ENCODE measurements around the gene NFIB.

DNA sequence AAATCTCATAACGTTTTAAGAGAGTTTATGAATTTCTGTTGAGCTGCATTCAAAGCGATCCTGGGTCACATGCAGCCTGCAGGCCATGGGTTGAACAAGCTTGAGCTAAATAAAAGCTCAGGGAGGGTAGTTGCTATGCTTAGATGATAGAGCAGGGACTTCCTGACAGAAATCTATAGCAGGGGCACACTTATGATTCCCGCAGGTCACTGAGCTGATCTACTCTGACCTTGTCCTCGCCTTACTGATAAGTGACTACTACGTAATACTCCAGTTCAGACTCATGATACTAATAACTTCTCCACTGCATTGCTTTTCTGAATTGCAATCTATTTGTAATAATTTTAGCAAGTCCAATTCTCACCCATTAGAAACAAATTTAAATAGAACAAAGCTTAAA, 90.9 kb downstream of the NFIB start:
- TF ChIP-seq, protein P1, sequence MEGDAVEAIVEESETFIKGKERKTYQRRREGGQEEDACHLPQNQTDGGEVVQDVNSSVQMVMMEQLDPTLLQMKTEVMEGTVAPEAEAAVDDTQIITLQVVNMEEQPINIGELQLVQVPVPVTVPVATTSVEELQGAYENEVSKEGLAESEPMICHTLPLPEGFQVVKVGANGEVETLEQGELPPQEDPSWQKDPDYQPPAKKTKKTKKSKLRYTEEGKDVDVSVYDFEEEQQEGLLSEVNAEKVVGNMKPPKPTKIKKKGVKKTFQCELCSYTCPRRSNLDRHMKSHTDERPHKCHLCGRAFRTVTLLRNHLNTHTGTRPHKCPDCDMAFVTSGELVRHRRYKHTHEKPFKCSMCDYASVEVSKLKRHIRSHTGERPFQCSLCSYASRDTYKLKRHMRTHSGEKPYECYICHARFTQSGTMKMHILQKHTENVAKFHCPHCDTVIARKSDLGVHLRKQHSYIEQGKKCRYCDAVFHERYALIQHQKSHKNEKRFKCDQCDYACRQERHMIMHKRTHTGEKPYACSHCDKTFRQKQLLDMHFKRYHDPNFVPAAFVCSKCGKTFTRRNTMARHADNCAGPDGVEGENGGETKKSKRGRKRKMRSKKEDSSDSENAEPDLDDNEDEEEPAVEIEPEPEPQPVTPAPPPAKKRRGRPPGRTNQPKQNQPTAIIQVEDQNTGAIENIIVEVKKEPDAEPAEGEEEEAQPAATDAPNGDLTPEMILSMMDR (conservative IDR thresholded peaks at IDR 0.05 in 1 of 2, IDR thresholded peaks at IDR 0.05 in 1 of 2; ENCODE audit: low read depth in 1 of 2, low read length in 2 of 2) = no peak
- TF ChIP-seq EZH2 (IDR thresholded peaks at IDR 0.05; ENCODE audit: low read length, missing control alignments) = no peak
